HEK293T (cell line): ENCODE measurements around the gene TMEM134.

Experiments
- ELF4 ChIP-seq: fragments of 450-650 bp; IDR thresholded peaks from 2 replicates; pipeline ENCODE4 v1.6.1; 2017; ENCODE audit warnings: antibody characterized with exemption
- FOXA1 ChIP-seq: fragments of 450-650 bp; IDR thresholded peaks from 2 replicates; pipeline ENCODE4 v1.6.1; 2016; ENCODE audit warnings: mild to moderate bottlenecking
- FOXK2 ChIP-seq: fragments of 450-650 bp; IDR thresholded peaks from 2 replicates; pipeline ENCODE4 v1.6.1; 2016; ENCODE audit warnings: mild to moderate bottlenecking
- SP1 ChIP-seq: fragments of 450-650 bp; IDR thresholded peaks from 2 replicates; pipeline ENCODE4 v1.6.1; 2017

DNA sequence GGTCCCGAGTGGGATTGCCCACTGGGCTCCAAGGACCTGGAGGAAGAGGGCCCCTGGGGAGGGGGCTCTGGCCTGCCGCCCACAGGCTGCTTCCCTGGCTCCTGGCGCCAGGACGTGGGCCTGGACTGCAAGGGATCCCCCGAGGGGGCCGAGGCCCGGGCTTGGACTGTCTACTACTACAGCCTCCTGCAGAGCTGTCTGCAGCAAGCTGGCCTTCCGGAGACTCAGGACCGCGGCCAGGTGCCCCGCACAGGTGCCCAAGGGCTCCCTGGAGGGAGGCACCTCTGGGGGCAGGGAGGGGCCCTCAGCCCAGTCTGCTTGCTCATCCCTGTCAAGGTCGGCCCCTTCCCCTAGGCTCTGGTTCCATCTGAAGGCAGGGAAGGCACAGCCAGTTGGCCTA is 51.6 kb downstream of the TMEM134 start:
- no peak for TF ChIP-seq FOXK2
- TF ChIP-seq FOXA1: no peak
- no peak for TF ChIP-seq ELF4
- TF ChIP-seq SP1: no peak
